ENCODE data around the gene KIAA0753. TPM values are rescaled to one million over a fixed set of nuclear protein-coding genes. Genes with fewer than 3 reads are reported as not detected.

The KIAA0753 gene
- total and polyA plus RNA-seq, 2 of the 8 experiments (the other 6 are each of a cell fraction or from before 2014, with no cell fraction given), result 5.0 to 27.1 TPM

DNA sequence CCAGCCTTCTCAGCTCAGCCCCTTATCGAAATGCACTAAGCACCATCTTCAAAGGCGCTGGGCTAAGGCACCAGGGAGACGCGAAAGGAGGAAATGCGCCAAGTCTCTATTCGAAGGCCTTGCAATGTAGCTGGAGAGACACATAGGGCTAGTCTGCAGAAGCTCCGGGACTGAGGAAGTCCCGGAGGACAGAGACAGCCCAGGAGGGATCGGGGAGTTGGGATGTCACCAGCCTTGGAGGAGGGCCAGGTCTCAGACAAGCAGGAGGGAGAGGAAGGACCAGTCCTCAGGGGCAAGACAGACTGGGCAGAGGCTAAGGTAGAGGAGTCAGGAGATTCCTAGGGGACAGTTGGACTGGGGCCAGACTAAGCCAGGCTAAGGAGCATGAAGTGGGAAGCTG is 19.6 kb upstream of the KIAA0753 start:
- Histone ChIP-seq H3K23ac (ENCODE audit: insufficient read length) (no peak overlapping the region), H3K27ac (ENCODE audit: low read depth, low read length) (no peak overlapping the region), H3K4me2 (ENCODE audit: insufficient read depth in 1 of 2, low read depth in 2 of 2, low read length in 2 of 2) (no peak overlapping the region), H3K79me1 (ENCODE audit: low read depth, low read length) (no peaks in the 10 kb centered on the region), H3K4me3 (ENCODE audit: extremely low read depth in 1 of 4, insufficient read depth in 2 of 4, low read depth in 3 of 4, low read length in 4 of 4) (no peak overlapping the region), H3K4me1 (replicated peaks in 1 of 4; ENCODE audit: control insufficient read depth in 3 of 4, insufficient read depth in 4 of 4, low read length in 3 of 4) (peaks cover 0 to 10% (median 4%) of the 10 kb centered on the region in 4 experiments; a peak in 6 of 7 replicates), H2AK5ac (ENCODE audit: low read depth, low read length) (no peak overlapping the region), H2BK15ac (ENCODE audit: low read length) (no peak overlapping the region), H3K27me3 (replicated peaks in 1 of 4; ENCODE audit: control insufficient read depth in 3 of 4, extremely low read depth in 1 of 4, insufficient read depth in 3 of 4, low read length in 3 of 4) (peaks cover 1 to 21% (median 16%) of the 10 kb centered on the region in 4 experiments), H4K91ac (replicated peaks; ENCODE audit: insufficient read length, low read length) (no peak overlapping the region), H4K5ac (ENCODE audit: insufficient read length, low read depth, low read length) (no peak overlapping the region), H4K20me1 (replicated peaks in 1 of 2; ENCODE audit: control insufficient read depth in 1 of 2, insufficient read depth in 2 of 2, low read length in 2 of 2) (no peaks in the 10 kb centered on the region), H3K14ac (ENCODE audit: insufficient read length) (no peak overlapping the region), H2AFZ (ENCODE audit: low read length) (no peak overlapping the region), H3K36me3 (ENCODE audit: control insufficient read depth in 2 of 4, insufficient read depth in 4 of 4, low read length in 3 of 4) (no peaks in the 10 kb centered on the region), H2BK120ac (replicated peaks; ENCODE audit: low read depth, low read length) (no peak overlapping the region), H3K56ac (replicated peaks; ENCODE audit: insufficient read length, low read depth, low read length) (no peak overlapping the region), H3K9ac (replicated peaks in 1 of 4; ENCODE audit: extremely low read depth in 1 of 4, low read depth in 3 of 4, low read length in 3 of 4) (no peak overlapping the region), H3K23me2 (ENCODE audit: low read depth, low read length) (peaks cover 5% of the 10 kb centered on the region; the same call in 1 of the 2 replicates), H3K18ac (ENCODE audit: extremely low read depth, low read length) (no peak overlapping the region), H3K79me2 (ENCODE audit: control insufficient read depth in 1 of 2, insufficient read depth in 2 of 2, low read length in 2 of 2) (no peaks in the 10 kb centered on the region), H2BK20ac (ENCODE audit: low read length) (no peak overlapping the region), H2BK5ac (ENCODE audit: low read depth, low read length) (no peak overlapping the region), H2BK12ac (ENCODE audit: low read depth, low read length) (no peak overlapping the region), H3K4ac (replicated peaks; ENCODE audit: insufficient read length, low read depth, low read length) (no peak overlapping the region), H3K9me3 (ENCODE audit: insufficient read depth in 2 of 2, low read depth in 1 of 2, low read length in 1 of 2) (no peaks in the 10 kb centered on the region), H4K8ac (ENCODE audit: extremely low read depth, insufficient read depth, low read length) (no peak overlapping the region)
- ChIA-PET POLR2A (ENCODE audit: partially characterized antibody) (no interaction called here), CTCF (ENCODE audit: partially characterized antibody) (interaction anchor here (0.7 to 1.7 kb wide), 4 partner anchors 25 to 234 kb away, joined by 4 to 6 read pairs (median 4); no protein-coding TSS in a partner anchor)
- DNase-seq (ENCODE audit: low read depth in 1 of 2, low spot score in 2 of 2), result no peak
- FAIRE-seq, result no peak
- WGBS, 2 experiments (ENCODE audit: extremely low coverage in 1 of 2, insufficient coverage in 1 of 2, insufficient read length in 1 of 2, insufficient replicate concordance in 2 of 2, low coverage in 1 of 2, low lambda C conversion rate in 2 of 2, missing lambda C conversion rate in 1 of 2), result 86% methylated on average over 9 of the region's 9 CpGs; no CpG with 5 or more reads in 1 of the 2 experiments
- TF ChIP-seq EGR1 (IDR thresholded peaks at IDR 0.05; ENCODE audit: borderline replicate concordance, low read depth, low read length) (no peak), PHF8 (conservative IDR thresholded peaks at IDR 0.05; ENCODE audit: low read depth, low read length) (no peak), SP4 (IDR thresholded peaks at IDR 0.05; ENCODE audit: low read length) (no peak), KDM5A (IDR thresholded peaks at IDR 0.05; ENCODE audit: low read length) (no peak), GABPA (IDR thresholded peaks at IDR 0.05; ENCODE audit: borderline replicate concordance, insufficient read depth, low read length) (no peak), EP300 (IDR thresholded peaks at IDR 0.05; ENCODE audit: borderline replicate concordance in 1 of 2, low read depth in 2 of 2, low read length in 2 of 2) (no peak), POLR2A (IDR thresholded peaks at IDR 0.05; ENCODE audit: control extremely low read depth in 1 of 2, low read depth in 2 of 2, low read length in 2 of 2) (no peak), SP2 (IDR thresholded peaks at IDR 0.05; ENCODE audit: low read length) (no peak), TCF12 (IDR thresholded peaks at IDR 0.05; ENCODE audit: low read depth, low read length) (no peak), RXRA (IDR thresholded peaks at IDR 0.05; ENCODE audit: insufficient read depth, low read depth, low read length) (no peak), TAF7 (optimal IDR thresholded peaks at IDR 0.05; ENCODE audit: borderline replicate concordance, low read depth, low read length) (no peak), RNF2 (IDR thresholded peaks at IDR 0.05; ENCODE audit: borderline replicate concordance, low read depth, low read length, missing control alignments, poor library complexity, severe bottlenecking) (no peak)
